Measurements from ENCODE around the gene PNMA8C.
"Not testable (repeated sequence)": the region's sequence is repeated elsewhere in the genome, so short reads cannot be mapped to it uniquely, and the experiment has no call there.

Gene PNMA8C

GRCh38 chr19:46406976-46407375 lies 21.8 kb downstream of the PNMA8C start:
- H3K4me3 ChIP-seq (ENCODE audit: low read depth, low read length): no peak overlapping the region
- no peak for DNase-seq (ENCODE audit: low read depth)
- TF ChIP-seq, protein P1, sequence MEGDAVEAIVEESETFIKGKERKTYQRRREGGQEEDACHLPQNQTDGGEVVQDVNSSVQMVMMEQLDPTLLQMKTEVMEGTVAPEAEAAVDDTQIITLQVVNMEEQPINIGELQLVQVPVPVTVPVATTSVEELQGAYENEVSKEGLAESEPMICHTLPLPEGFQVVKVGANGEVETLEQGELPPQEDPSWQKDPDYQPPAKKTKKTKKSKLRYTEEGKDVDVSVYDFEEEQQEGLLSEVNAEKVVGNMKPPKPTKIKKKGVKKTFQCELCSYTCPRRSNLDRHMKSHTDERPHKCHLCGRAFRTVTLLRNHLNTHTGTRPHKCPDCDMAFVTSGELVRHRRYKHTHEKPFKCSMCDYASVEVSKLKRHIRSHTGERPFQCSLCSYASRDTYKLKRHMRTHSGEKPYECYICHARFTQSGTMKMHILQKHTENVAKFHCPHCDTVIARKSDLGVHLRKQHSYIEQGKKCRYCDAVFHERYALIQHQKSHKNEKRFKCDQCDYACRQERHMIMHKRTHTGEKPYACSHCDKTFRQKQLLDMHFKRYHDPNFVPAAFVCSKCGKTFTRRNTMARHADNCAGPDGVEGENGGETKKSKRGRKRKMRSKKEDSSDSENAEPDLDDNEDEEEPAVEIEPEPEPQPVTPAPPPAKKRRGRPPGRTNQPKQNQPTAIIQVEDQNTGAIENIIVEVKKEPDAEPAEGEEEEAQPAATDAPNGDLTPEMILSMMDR (IDR thresholded peaks at IDR 0.05; ENCODE audit: low read depth, low read length, missing control alignments): no peak

GRCh38 chr19:46404753-46405468 lies 23.8 kb downstream of the PNMA8C start:
- no peak for DNase-seq (ENCODE audit: low read depth)
- H3K4me3 ChIP-seq (ENCODE audit: low read depth, low read length): no peak overlapping the region
- TF ChIP-seq, protein P1 (IDR thresholded peaks at IDR 0.05; ENCODE audit: low read depth, low read length, missing control alignments): no peak

DNA sequence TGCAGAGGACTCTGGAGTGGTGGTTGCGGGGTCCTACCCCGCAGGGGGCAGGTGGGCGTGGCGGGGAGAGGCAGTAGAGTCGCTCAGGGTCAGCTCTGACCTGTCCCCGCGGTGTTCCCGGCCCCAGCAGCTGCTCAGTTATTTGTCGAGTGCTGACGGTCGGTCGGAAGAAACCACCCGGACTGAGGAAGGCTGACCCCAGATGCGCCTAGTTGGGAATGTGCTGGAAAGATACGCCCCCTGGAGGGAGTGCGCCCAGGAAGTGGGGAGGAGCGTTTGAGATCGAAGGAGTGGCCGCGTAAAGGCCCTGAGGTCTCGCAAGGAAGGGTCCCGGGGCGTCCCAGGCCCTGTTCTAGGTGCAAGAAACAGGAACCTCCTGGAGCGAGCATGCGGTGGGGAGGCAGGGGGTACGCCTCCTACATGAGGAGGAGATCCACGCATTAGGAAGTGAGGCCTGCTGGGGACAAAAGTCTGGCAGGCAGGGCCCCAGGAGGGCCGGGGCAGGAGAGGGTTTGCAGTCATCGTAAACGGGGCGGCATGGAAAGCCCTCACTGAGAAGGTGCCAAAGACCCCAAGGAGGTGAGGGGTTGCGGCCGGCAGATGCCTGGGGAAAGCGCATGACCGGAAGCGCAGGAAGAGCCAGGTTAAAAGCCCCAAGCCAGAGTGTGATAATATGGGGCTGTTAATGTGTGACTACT lies 24.5 kb downstream of the PNMA8C start:
- TF ChIP-seq, protein P1 (IDR thresholded peaks at IDR 0.05; ENCODE audit: low read depth, low read length, missing control alignments): no peak
- H3K4me3 ChIP-seq (ENCODE audit: low read depth, low read length): no peak overlapping the region
- DNase-seq (ENCODE audit: low read depth): no peak

GRCh38 chr19:46402725-46403124 lies 26.0 kb downstream of the PNMA8C start:
- TF ChIP-seq, protein P1 (IDR thresholded peaks at IDR 0.05; ENCODE audit: low read depth, low read length, missing control alignments): no peak
- no peak overlapping the region for H3K4me3 ChIP-seq (ENCODE audit: low read depth, low read length)

GRCh38 chr19:46397801-46398479 lies 30.8 kb downstream of the PNMA8C start:
- H3K4me3 ChIP-seq (ENCODE audit: low read depth, low read length); DNase-seq (ENCODE audit: low read depth): not testable (repeated sequence)

More at GRCh38 chr19:46402725-46403124, 26.0 kb downstream of the PNMA8C start:
- no peak for DNase-seq (ENCODE audit: low read depth)

DNA sequence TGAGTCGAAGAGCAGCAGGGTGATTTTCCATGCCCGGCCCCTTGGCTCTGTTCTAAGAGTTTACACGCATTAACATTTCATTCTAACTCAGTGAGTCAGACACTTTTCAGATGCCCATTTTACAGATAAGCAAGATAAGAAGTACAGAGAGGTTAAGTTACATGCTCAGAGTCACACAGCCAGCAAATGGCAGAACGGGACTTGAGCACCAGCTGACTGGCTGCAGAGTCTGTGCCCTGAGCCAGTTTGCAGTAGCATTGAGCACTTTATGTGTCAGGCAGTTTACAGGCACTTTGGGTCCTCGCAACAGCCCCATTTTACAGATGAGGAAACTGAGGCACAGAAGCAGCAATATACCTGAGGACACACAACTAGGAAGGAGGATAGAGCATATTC lies 34.3 kb downstream of the PNMA8C start:
- TF ChIP-seq, protein P1 (IDR thresholded peaks at IDR 0.05; ENCODE audit: low read depth, low read length, missing control alignments): no peak
- H3K4me3 ChIP-seq (ENCODE audit: low read depth, low read length): no peak overlapping the region
- DNase-seq (ENCODE audit: low read depth): no peak

All from GM12864 (cell line).